GM12878 (cell line): ENCODE data around the gene TRAP1. TPM values are rescaled to one million over a fixed set of nuclear protein-coding genes. Genes with fewer than 3 reads are reported as not detected.

ENCODE experiments used
- ATAC-seq: fragments of 200-7000 bp; cut with Tn5 transposase; 3 replicates; pipeline ENCODE4 v1.9.1; 2020; ENCODE audit warnings: mild to moderate bottlenecking, moderate library complexity
- BruUV-seq: library from RNA; stranded (reverse); fragments of 400-500 nt; replicated peaks from 2 replicates; lab custom pipeline; 2021; lab: Mats Ljungman, UMichigan
- CTCF ChIA-PET: fragments of 300-600 bp; sonication (Branson Sonifier 250); formaldehyde crosslinking; extraction: SDS; loops from one replicate; lab custom pipeline; 2021; ENCODE audit warnings: inconsistent platforms; lab: Yijun Ruan, JAX
- POLR2A ChIA-PET: fragments of 350-600 bp; formaldehyde crosslinking; extraction: SDS; loops from one replicate; lab custom pipeline; 2021; ENCODE audit warnings: inconsistent platforms; lab: Charles Lee
- RAD21 ChIA-PET: fragments of 300-600 bp; sonication (Branson Sonifier 250); formaldehyde crosslinking; loops from one replicate; lab custom pipeline; 2023; ENCODE audit warnings: antibody characterized with exemption; ENCODE audit not compliant: unreplicated experiment; lab: Charles Lee
- SMC1A ChIA-PET: fragments of 300-600 bp; sonication (Branson Sonifier 250); formaldehyde crosslinking; loops from one replicate; lab custom pipeline; 2023; ENCODE audit not compliant: unreplicated experiment, uncharacterized antibody; lab: Charles Lee
- DNase-seq: peaks from one replicate; pipeline ENCODE4 v3.0.0-alpha.2; 2011; ENCODE audit warnings: low read depth, low spot score
- FAIRE-seq: peaks from 3 replicates; lab custom pipeline; 2011; peaks lifted over from hg19 to GRCh38; lab: Jason Lieb, UNC
- H2AFZ ChIP-seq: 2 replicates; pipeline ENCODE4 v1.6.0; 2011; ENCODE audit warnings: low read depth, low read length, control low read depth; ENCODE audit not compliant: control insufficient read depth
- H3K27ac ChIP-seq: 2 replicates; pipeline ENCODE4 v1.5.1; 2011; ENCODE audit warnings: control low read depth; ENCODE audit not compliant: control insufficient read depth, insufficient read depth
- H3K27me3 ChIP-seq, 2 experiments: replicated peaks in 1 of 2; 2 replicates each; pipeline versions ENCODE4 v1.6.0 to v1.6.1; 2011; ENCODE audit warnings: low read length in 1 of 2; ENCODE audit not compliant: control insufficient read depth in 2 of 2, insufficient read depth in 2 of 2
- H3K36me3 ChIP-seq, 2 experiments: 2 replicates each; pipeline ENCODE4 v1.5.1; 2011; ENCODE audit warnings: low read length in 1 of 2; ENCODE audit not compliant: control insufficient read depth in 2 of 2, insufficient read depth in 2 of 2
- H3K4me1 ChIP-seq: 2 replicates; pipeline ENCODE4 v1.6.1; 2011; ENCODE audit warnings: mild to moderate bottlenecking, low read length, moderate library complexity, mixed read lengths; ENCODE audit not compliant: control insufficient read depth, insufficient read depth
- H3K4me2 ChIP-seq: 2 replicates; pipeline ENCODE4 v1.6.0; 2011; ENCODE audit warnings: control low read depth; ENCODE audit not compliant: control insufficient read depth, insufficient read depth
- H3K4me3 ChIP-seq: fragments of 200-600 bp; sonication (generic); 2 replicates; pipeline ENCODE4 v1.5.1; 2016
- H3K79me2 ChIP-seq: 2 replicates; pipeline ENCODE4 v1.6.0; 2011; ENCODE audit warnings: low read length; ENCODE audit not compliant: control insufficient read depth, insufficient read depth
- H3K9ac ChIP-seq: 2 replicates; pipeline ENCODE4 v1.8.0; 2011; ENCODE audit warnings: low read length, control low read depth, mixed read lengths; ENCODE audit not compliant: control insufficient read depth, insufficient read depth
- H3K9me3 ChIP-seq: replicated peaks from 3 replicates; pipeline ENCODE4 v1.5.1; 2011; ENCODE audit warnings: mild to moderate bottlenecking, low read length; ENCODE audit not compliant: control insufficient read depth, insufficient read depth
- H4K20me1 ChIP-seq: 2 replicates; pipeline ENCODE4 v1.6.0; 2011; ENCODE audit not compliant: control insufficient read depth, insufficient read depth
- ATF3 ChIP-seq: IDR thresholded peaks from 2 replicates; pipeline ENCODE4 v1.6.1; 2011; ENCODE audit warnings: low read depth, mild to moderate bottlenecking, low read length, moderate library complexity, borderline replicate concordance; ENCODE audit errors: extremely low read depth
- CBX3 ChIP-seq: fragments of 200-600 bp; sonication (generic); IDR thresholded peaks from 2 replicates; pipeline ENCODE4 v1.6.1; 2016; ENCODE audit warnings: low read depth, borderline replicate concordance
- EP300 ChIP-seq, 2 experiments: fragments of 150-350 bp in 1 of 2; IDR thresholded peaks; 2 replicates each; pipeline ENCODE4 v1.6.1; 2011 to 2012; ENCODE audit warnings: low read depth in 2 of 2, low read length in 2 of 2, borderline replicate concordance in 1 of 2, improper control_type of control experiment in 1 of 2, inconsistent platforms in 1 of 2; ENCODE audit not compliant: control insufficient read depth in 1 of 2
- FOXM1 ChIP-seq: IDR thresholded peaks from 2 replicates; pipeline ENCODE4 v1.6.1; 2012; ENCODE audit warnings: low read depth, mild to moderate bottlenecking, inconsistent platforms, low read length, moderate library complexity
- HDAC2 ChIP-seq: fragments of 200-600 bp; sonication (generic); IDR thresholded peaks from 2 replicates; pipeline ENCODE4 v1.6.1; 2017
- HDAC6 ChIP-seq: fragments of 200-600 bp; sonication (generic); IDR thresholded peaks from one replicate; pipeline ENCODE4 v1.8.0; 2017; ENCODE audit warnings: antibody characterized with exemption; ENCODE audit not compliant: unreplicated experiment
- HDGF ChIP-seq: fragments of 450-650 bp; IDR thresholded peaks from 2 replicates; pipeline ENCODE4 v1.6.1; 2016; ENCODE audit warnings: antibody characterized with exemption
- IKZF2 ChIP-seq, 2 experiments: fragments of 450-650 bp; IDR thresholded peaks; 2 replicates each; pipeline ENCODE4 v1.6.1; 2017; ENCODE audit warnings: mild to moderate bottlenecking in 2 of 2, moderate library complexity in 2 of 2
- JUNB ChIP-seq: IDR thresholded peaks from 2 replicates; pipeline ENCODE4 v1.6.1; 2016; ENCODE audit warnings: antibody characterized with exemption, mild to moderate bottlenecking
- KAT2A ChIP-seq: conservative IDR thresholded peaks from 2 replicates; pipeline ENCODE4 v1.6.1; 2011; ENCODE audit warnings: low read depth, low read length; ENCODE audit not compliant: control insufficient read depth
- KLF5 ChIP-seq: fragments of 450-650 bp; IDR thresholded peaks from 2 replicates; pipeline ENCODE4 v1.6.1; 2014; ENCODE audit warnings: mild to moderate bottlenecking; ENCODE audit not compliant: partially characterized antibody
- MXI1 ChIP-seq: fragments of 150-350 bp; IDR thresholded peaks from 2 replicates; pipeline ENCODE4 v1.6.1; 2011; ENCODE audit warnings: low read depth, mild to moderate bottlenecking, inconsistent platforms, low read length, improper control_type of control experiment
- NFYA ChIP-seq: IDR thresholded peaks from 2 replicates; pipeline ENCODE4 v1.6.1; 2011; ENCODE audit warnings: low read depth, mild to moderate bottlenecking, low read length, improper control_type of control experiment, borderline replicate concordance
- NRF1 ChIP-seq: conservative IDR thresholded peaks from 2 replicates; pipeline ENCODE4 v1.6.1; 2011; ENCODE audit warnings: mild to moderate bottlenecking, low read depth, low read length, improper control_type of control experiment
- POLR2AphosphoS5 ChIP-seq: IDR thresholded peaks from 2 replicates; pipeline ENCODE4 v1.6.1; 2011; ENCODE audit warnings: mild to moderate bottlenecking, low read length, inconsistent platforms
- RB1 ChIP-seq: fragments of 450-650 bp; formaldehyde crosslinking; IDR thresholded peaks from 2 replicates; pipeline ENCODE4 v1.6.1; 2017; ENCODE audit warnings: mild to moderate bottlenecking, borderline replicate concordance
- RBBP5 ChIP-seq: fragments of 200-600 bp; sonication (generic); conservative IDR thresholded peaks from 2 replicates; pipeline ENCODE4 v1.6.1; 2016
- TBL1XR1 ChIP-seq: IDR thresholded peaks from 2 replicates; pipeline ENCODE4 v1.6.1; 2012; ENCODE audit warnings: low read depth, low read length, improper control_type of control experiment
- WGBS: methylation state at CpG from one replicate; pipeline ENCODE4 v1.1.6; 2016; ENCODE audit warnings: low lambda C conversion rate; ENCODE audit not compliant: insufficient replicate concordance, insufficient coverage; ENCODE audit errors: missing lambda C conversion rate; 5-methylcytosine and 5-hydroxymethylcytosine counted together
- in situ Hi-C: fragments of 300-500 bp; cut with MboI; formaldehyde crosslinking; loops from 9 replicates; pipeline ENCODE4 v1.14.3; 2018; ENCODE audit warnings: mixed read lengths
- intact Hi-C: fragments of 100-400 bp; cut with micrococcal nuclease; formaldehyde crosslinking; loops from one replicate; pipeline ENCODE4 v1.14.2; 2022; ENCODE audit not compliant: unreplicated experiment
- polyA plus RNA-seq, 11 experiments: library from polyadenylated mRNA; depleted of rRNA in 4 of 11; unstranded in 6 of 11; stranded (reverse) in 5 of 11; fragments of >200 nt; fragmentation: Nextera tagmentation in 4 of 11; fragmentation: Illumina TruSeq in 1 of 11; extraction: Ambion mirVana in 4 of 11; extraction: Trizol in 1 of 11; gene quantifications; 1 replicate in 1 of 11; 2 replicates in 10 of 11; pipeline versions ENCODE4 v1.2.1 to v1.2.3, GENCODE V29; 2011 to 2016; ENCODE audit warnings: inconsistent platforms in 2 of 11, missing spikeins in 2 of 11, low read depth in 1 of 11
- total RNA-seq, 4 experiments: library from RNA; depleted of rRNA in 3 of 4; stranded (reverse); fragments of >200 nt in 3 of 4; fragmentation: Illumina TruSeq in 1 of 4; extraction: Trizol in 1 of 4; gene quantifications; 2 replicates each; pipeline versions ENCODE4 v1.2.1 to v1.2.3, GENCODE V29; 2013 to 2021
- TF ChIP-seq, protein P1 (sequence below): IDR thresholded peaks from 2 replicates; pipeline ENCODE4 v1.6.1; 2012; ENCODE audit warnings: mild to moderate bottlenecking, low read depth, low read length

TRAP1 gene
- total and polyA plus RNA-seq, 10 of the 15 experiments (the other 5 are each of a cell fraction or from before 2014, with no cell fraction given), result 16.3 to 442 (median 241) TPM

- H2AFZ ChIP-seq, result no peak overlapping the region
- FAIRE-seq (no peak), ATAC-seq (no peak), DNase-seq (no peak)
- TF ChIP-seq, protein P1, sequence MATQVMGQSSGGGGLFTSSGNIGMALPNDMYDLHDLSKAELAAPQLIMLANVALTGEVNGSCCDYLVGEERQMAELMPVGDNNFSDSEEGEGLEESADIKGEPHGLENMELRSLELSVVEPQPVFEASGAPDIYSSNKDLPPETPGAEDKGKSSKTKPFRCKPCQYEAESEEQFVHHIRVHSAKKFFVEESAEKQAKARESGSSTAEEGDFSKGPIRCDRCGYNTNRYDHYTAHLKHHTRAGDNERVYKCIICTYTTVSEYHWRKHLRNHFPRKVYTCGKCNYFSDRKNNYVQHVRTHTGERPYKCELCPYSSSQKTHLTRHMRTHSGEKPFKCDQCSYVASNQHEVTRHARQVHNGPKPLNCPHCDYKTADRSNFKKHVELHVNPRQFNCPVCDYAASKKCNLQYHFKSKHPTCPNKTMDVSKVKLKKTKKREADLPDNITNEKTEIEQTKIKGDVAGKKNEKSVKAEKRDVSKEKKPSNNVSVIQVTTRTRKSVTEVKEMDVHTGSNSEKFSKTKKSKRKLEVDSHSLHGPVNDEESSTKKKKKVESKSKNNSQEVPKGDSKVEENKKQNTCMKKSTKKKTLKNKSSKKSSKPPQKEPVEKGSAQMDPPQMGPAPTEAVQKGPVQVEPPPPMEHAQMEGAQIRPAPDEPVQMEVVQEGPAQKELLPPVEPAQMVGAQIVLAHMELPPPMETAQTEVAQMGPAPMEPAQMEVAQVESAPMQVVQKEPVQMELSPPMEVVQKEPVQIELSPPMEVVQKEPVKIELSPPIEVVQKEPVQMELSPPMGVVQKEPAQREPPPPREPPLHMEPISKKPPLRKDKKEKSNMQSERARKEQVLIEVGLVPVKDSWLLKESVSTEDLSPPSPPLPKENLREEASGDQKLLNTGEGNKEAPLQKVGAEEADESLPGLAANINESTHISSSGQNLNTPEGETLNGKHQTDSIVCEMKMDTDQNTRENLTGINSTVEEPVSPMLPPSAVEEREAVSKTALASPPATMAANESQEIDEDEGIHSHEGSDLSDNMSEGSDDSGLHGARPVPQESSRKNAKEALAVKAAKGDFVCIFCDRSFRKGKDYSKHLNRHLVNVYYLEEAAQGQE, result no peak
- TF ChIP-seq KAT2A (no peak), ATF3 (no peak), IKZF2 (IDR thresholded peaks at IDR 0.05) (no peak), JUNB (no peak), MXI1 (no peak), EP300 (IDR thresholded peaks at IDR 0.05; ENCODE audit: borderline replicate concordance in 1 of 2, control insufficient read depth in 1 of 2, low read depth in 2 of 2, low read length in 2 of 2) (no peak), FOXM1 (no peak), HDAC2 (no peak), NRF1 (no peak), HDAC6 (no peak), RBBP5 (no peak), NFYA (no peak), KLF5 (no peak), HDGF (no peak), TBL1XR1 (no peak), RB1 (no peak), POLR2AphosphoS5 (no peak), CBX3 (no peak)
- H3K36me3 ChIP-seq, result peaks cover 13 to 24% of the 10 kb centered on the region in 2 experiments; a peak in 3 of 4 replicates
- H3K4me2 ChIP-seq, result no peak overlapping the region
- no peak overlapping the region for H3K4me3 ChIP-seq
- ChIA-PET POLR2A (no interaction called here), RAD21 (no interaction called here), SMC1A (no interaction called here), CTCF (no interaction called here)
- intact Hi-C loops, result no loop called here
- H3K4me1 ChIP-seq, result no peaks in the 10 kb centered on the region
- no peak overlapping the region for H3K9ac ChIP-seq
- H3K27ac ChIP-seq, result no peak overlapping the region
- WGBS, result 97% methylated on average over 14 of the region's 14 CpGs
- no peaks in the 10 kb centered on the region for H3K9me3 ChIP-seq
- H3K27me3 ChIP-seq, result no peaks in the 10 kb centered on the region
- no peaks in the 10 kb centered on the region for H4K20me1 ChIP-seq
- in situ Hi-C loops, result no loop called here
- BruUV-seq, result no TSS peak
- no peaks in the 10 kb centered on the region for H3K79me2 ChIP-seq
These were observed 64.7 kb downstream of the TRAP1 start for GRCh38 chr16:3652373-3653195.
